Caco-2 (cell line): Measurements from ENCODE around the gene NKG7. TPM values are rescaled to one million over a fixed set of nuclear protein-coding genes. Genes with fewer than 3 reads are reported as not detected.

Source experiments
- BruUV-seq: library from RNA; stranded (reverse); fragments of 400-500 nt; replicated peaks from 2 replicates; lab custom pipeline; 2021; lab: Mats Ljungman, UMichigan
- CTCF ChIA-PET: fragments of 300-600 bp; sonication (Branson Sonifier 250); formaldehyde crosslinking; loops from one replicate; lab custom pipeline; 2022; ENCODE audit warnings: antibody characterized with exemption; lab: Charles Lee
- POLR2A ChIA-PET: fragments of 300-600 bp; sonication (Branson Sonifier 250); formaldehyde crosslinking; loops from one replicate; lab custom pipeline; 2022; ENCODE audit warnings: antibody characterized with exemption; lab: Charles Lee
- DNase-seq, 2 experiments: peaks; one replicate each; pipeline versions ENCODE4 v3.0.0 to v3.0.0-alpha.2; 2020 to 2022
- H3K27me3 ChIP-seq: replicated peaks from 2 replicates; pipeline ENCODE4 v1.6.0; 2011; ENCODE audit warnings: low read length; ENCODE audit not compliant: control insufficient read depth, insufficient read depth
- H3K36me3 ChIP-seq: 2 replicates; pipeline ENCODE4 v1.5.1; 2011; ENCODE audit warnings: low read length; ENCODE audit not compliant: control insufficient read depth, insufficient read depth
- H3K4me1 ChIP-seq: fragments of 250-450 bp; sonication (Bioruptor Pico); 2 replicates; pipeline ENCODE4 v1.5.1; 2020; ENCODE audit warnings: mild to moderate bottlenecking
- H3K4me3 ChIP-seq: 2 replicates; pipeline ENCODE4 v1.5.1; 2011; ENCODE audit warnings: low read depth, mild to moderate bottlenecking, control low read depth, low read length
- H3K9me3 ChIP-seq: fragments of 250-450 bp; sonication (Bioruptor Pico); 2 replicates; pipeline ENCODE4 v1.5.1; 2020; ENCODE audit warnings: mild to moderate bottlenecking, moderate library complexity
- H3K27ac Mint-ChIP-seq: one replicate; pipeline ENCODE4 v1.8.0; 2022; ENCODE audit warnings: mixed read lengths; ENCODE audit not compliant: unreplicated experiment
- H3K27me3 Mint-ChIP-seq: one replicate; pipeline ENCODE4 v1.8.0; 2022; ENCODE audit warnings: mixed read lengths; ENCODE audit not compliant: insufficient read depth, unreplicated experiment
- H3K36me3 Mint-ChIP-seq: one replicate; pipeline ENCODE4 v1.8.0; 2022; ENCODE audit warnings: mild to moderate bottlenecking, mixed read lengths; ENCODE audit not compliant: insufficient read depth, unreplicated experiment
- H3K4me1 Mint-ChIP-seq: one replicate; pipeline ENCODE4 v1.8.0; 2022; ENCODE audit warnings: low read depth, mixed read lengths; ENCODE audit not compliant: unreplicated experiment
- H3K4me3 Mint-ChIP-seq: one replicate; pipeline ENCODE4 v1.8.0; 2022; ENCODE audit warnings: mild to moderate bottlenecking, moderate library complexity, mixed read lengths; ENCODE audit not compliant: unreplicated experiment
- H3K9me3 Mint-ChIP-seq: one replicate; pipeline ENCODE4 v1.8.0; 2022; ENCODE audit warnings: mixed read lengths; ENCODE audit not compliant: unreplicated experiment
- CTCF ChIP-seq, 2 experiments: fragments of 200-600 bp in 1 of 2; IDR thresholded peaks; 1 replicate in 1 of 2; 2 replicates in 1 of 2; pipeline versions ENCODE4 v1.5.1 to v1.8.0; 2011 to 2022; ENCODE audit warnings: antibody characterized with exemption in 1 of 2, control low read depth in 1 of 2, inconsistent platforms in 1 of 2, low read depth in 1 of 2, low read length in 1 of 2, mild to moderate bottlenecking in 1 of 2, moderate library complexity in 1 of 2; ENCODE audit not compliant: insufficient read depth in 1 of 2, severe bottlenecking in 1 of 2, unreplicated experiment in 1 of 2
- intact Hi-C: fragments of 100-400 bp; cut with micrococcal nuclease; formaldehyde crosslinking; loops from one replicate; pipeline ENCODE4 v1.10.0; 2022; ENCODE audit not compliant: unreplicated experiment
- total RNA-seq: library from RNA; stranded (reverse); gene quantifications from 2 replicates; pipeline ENCODE4 v1.2.3, GENCODE V29; 2022

The NKG7 gene
- total RNA-seq, 1 experiment from 2014 or later, result not detected

DNA sequence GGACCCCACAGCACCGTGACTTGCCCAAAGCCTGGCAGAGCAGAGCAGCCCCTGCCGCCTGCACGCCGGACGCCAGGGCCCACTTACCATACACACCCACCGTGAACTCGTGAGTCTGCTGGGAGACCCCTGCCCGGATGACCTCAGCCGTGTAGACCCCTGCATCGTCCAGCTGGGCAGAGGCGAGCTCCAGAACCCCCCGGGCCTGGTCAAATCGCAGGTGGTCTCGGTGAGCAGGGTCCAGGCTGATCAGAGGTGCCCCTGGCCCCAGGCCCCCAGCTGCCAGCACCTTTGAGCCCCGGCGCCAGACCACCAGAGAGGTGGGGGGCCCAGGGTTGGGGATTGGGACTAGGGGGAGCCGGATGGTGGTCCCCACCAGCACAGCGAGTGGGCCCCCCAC is 31.4 kb downstream of the NKG7 start:
- Mint-ChIP-seq H3K4me3 (peak overlapping the region; percentile 86), H3K27me3 (no peaks in the 10 kb centered on the region), H3K4me1 (peaks cover 25% of the 10 kb centered on the region), H3K27ac (peak overlapping the region; percentile 91), H3K9me3 (no peaks in the 10 kb centered on the region), H3K36me3 (peaks cover 34% of the 10 kb centered on the region)
- H3K27me3 ChIP-seq, result no peaks in the 10 kb centered on the region
- no TSS peak for BruUV-seq
- ChIA-PET CTCF (interaction anchor here (2.3 to 3.9 kb wide), 3 partner anchors 14 to 27 kb away, joined by 24 to 46 read pairs (median 30); partner anchors contain the start of gene ETFB), POLR2A (interaction anchor here (0.5 to 2.4 kb wide), 6 partner anchors 14 to 349 kb away, joined by 3 to 67 read pairs (median 7); no protein-coding TSS in a partner anchor)
- no peaks in the 10 kb centered on the region for H3K9me3 ChIP-seq
- no peak for TF ChIP-seq CTCF (IDR thresholded peaks at IDR 0.05; ENCODE audit: insufficient read depth in 1 of 2, low read depth in 1 of 2, low read length in 1 of 2, severe bottlenecking in 1 of 2, unreplicated experiment in 1 of 2)
- DNase-seq, result no peak
- intact Hi-C loops, result no loop called here
- H3K36me3 ChIP-seq, result 0 out of 2 replicates have a peak, but pooled peaks cover 1% of the 10 kb centered on the region
- peaks cover 26% of the 10 kb centered on the region for H3K4me1 ChIP-seq
- peak overlapping the region; percentile 78 for H3K4me3 ChIP-seq

DNA sequence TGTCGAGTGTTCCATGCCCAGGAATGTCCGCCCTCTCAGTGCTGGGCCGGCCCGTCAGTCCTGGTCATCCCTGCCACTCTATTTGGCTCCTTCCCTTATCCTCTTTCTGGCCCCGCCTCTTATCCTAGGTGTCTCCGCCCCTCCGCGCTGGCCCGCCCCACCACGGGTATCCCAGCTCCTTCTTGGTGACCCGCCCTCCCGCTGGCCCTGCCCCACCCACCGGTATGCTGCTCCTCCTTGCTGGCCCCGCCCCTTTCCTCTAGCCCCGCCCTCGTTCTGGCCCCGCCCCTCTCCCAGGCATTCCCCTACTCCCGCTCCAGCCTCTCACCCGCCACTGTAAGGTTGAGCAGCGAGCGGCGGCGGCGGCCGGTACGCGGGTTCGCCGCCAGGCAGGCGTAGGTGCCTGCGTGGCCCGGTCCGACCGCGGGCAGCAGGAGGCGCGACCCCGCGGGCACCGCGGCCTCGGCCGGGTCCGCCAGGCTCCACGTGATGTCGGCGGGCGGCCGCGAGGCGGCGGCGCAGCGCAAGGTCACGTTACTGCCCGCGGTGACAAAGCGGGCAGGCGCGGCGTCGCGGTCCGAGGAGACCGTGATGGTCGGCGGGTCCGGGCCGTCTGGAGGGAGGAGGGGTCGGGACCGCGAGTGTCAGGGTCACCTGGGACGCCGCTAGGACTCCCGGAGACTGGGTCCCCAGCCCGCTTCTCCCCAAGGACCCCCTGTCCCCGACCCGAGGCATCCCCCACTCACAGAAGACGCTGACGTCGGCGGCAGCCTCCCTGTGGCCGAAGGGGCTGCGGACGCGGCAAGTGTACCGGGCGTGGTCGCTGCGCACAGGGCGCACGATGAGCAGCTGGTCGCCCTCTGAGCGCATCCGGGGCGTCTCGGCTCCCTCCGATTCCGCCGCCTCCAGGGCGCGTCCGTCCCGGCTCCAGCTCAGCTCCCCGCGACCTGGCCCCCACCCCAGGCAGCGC is 32.5 kb downstream of the NKG7 start:
- peak in 1 of 2 experiments; percentile 33 for TF ChIP-seq CTCF (IDR thresholded peaks at IDR 0.05; ENCODE audit: insufficient read depth in 1 of 2, low read depth in 1 of 2, low read length in 1 of 2, severe bottlenecking in 1 of 2, unreplicated experiment in 1 of 2)
- Mint-ChIP-seq H3K36me3 (peaks cover 28% of the 10 kb centered on the region), H3K4me3 (peak overlapping the region; percentile 86), H3K4me1 (peaks cover 25% of the 10 kb centered on the region), H3K27ac (peak overlapping the region; percentile 91), H3K9me3 (no peaks in the 10 kb centered on the region), H3K27me3 (no peaks in the 10 kb centered on the region)
- POLR2A ChIA-PET, result interaction anchor here (0.5 to 2.2 kb wide), 14 partner anchors 10 to 829 kb away, joined by 3 to 67 read pairs (median 6); partner anchors contain the start of genes ETFB, JOSD2 and ZNF175
- Histone ChIP-seq H3K4me3 (peak overlapping the region; percentile 78), H3K27me3 (no peaks in the 10 kb centered on the region), H3K4me1 (peaks cover 26% of the 10 kb centered on the region), H3K9me3 (no peaks in the 10 kb centered on the region), H3K36me3 (0 out of 2 replicates have a peak, but pooled peaks cover 1% of the 10 kb centered on the region)
- intact Hi-C loops, result loop anchor here (1.0 to 2.0 kb wide), 5 partner anchors 14 to 317 kb away; no protein-coding TSS in a partner anchor
- peak; percentile 99 to 100 for DNase-seq
- no TSS peak for BruUV-seq
- CTCF ChIA-PET, result interaction anchor here (0.6 to 3.9 kb wide), 18 partner anchors 15 to 621 kb away, joined by 3 to 46 read pairs (median 7); partner anchors contain the start of genes ETFB and NKG7

GRCh38 chr19:51339313-51339686 is 33.2 kb downstream of the NKG7 start:
- Histone ChIP-seq H3K27me3 (no peaks in the 10 kb centered on the region), H3K4me3 (peak overlapping the region; percentile 78), H3K4me1 (peaks cover 26% of the 10 kb centered on the region), H3K9me3 (no peaks in the 10 kb centered on the region), H3K36me3 (0 out of 2 replicates have a peak, but pooled peaks cover 1% of the 10 kb centered on the region)
- Mint-ChIP-seq H3K27ac (peak overlapping the region; percentile 90), H3K36me3 (peaks cover 24% of the 10 kb centered on the region), H3K4me3 (peak overlapping the region; percentile 86), H3K9me3 (no peaks in the 10 kb centered on the region), H3K27me3 (no peaks in the 10 kb centered on the region), H3K4me1 (peaks cover 25% of the 10 kb centered on the region)
- DNase-seq, result no peak
- intact Hi-C loops, result loop anchor here (1.0 to 2.0 kb wide), 5 partner anchors 15 to 318 kb away; no protein-coding TSS in a partner anchor
- no TSS peak for BruUV-seq
- ChIA-PET POLR2A (interaction anchor here (0.5 to 2.2 kb wide), 12 partner anchors 10 to 828 kb away, joined by 3 to 67 read pairs (median 7); partner anchors contain the start of genes ETFB, JOSD2 and ZNF175), CTCF (interaction anchor here (0.6 to 3.9 kb wide), 18 partner anchors 15 to 621 kb away, joined by 3 to 46 read pairs (median 7); partner anchors contain the start of genes ETFB and NKG7)
- TF ChIP-seq CTCF (IDR thresholded peaks at IDR 0.05; ENCODE audit: insufficient read depth in 1 of 2, low read depth in 1 of 2, low read length in 1 of 2, severe bottlenecking in 1 of 2, unreplicated experiment in 1 of 2), result no peak
